Activated CD4-positive, alpha-beta T cell treated with anti-CD3 and anti-CD28 coated beads, Interleukin-2, amount 50 U/mL, for 24 hours (primary cell): ENCODE measurements around the gene YLPM1.

Experiments used
- DNase-seq, 2 donors: peaks; one replicate each; pipeline ENCODE4 v3.0.0-alpha.2; 2020; ENCODE audit warnings: low read depth in 1 of 2, low spot score in 1 of 2

YLPM1 gene

GRCh38 chr14:74785056-74785613, 22.0 kb downstream of the YLPM1 start:
- no peak for DNase-seq

- no peak for DNase-seq
Measured at GRCh38 chr14:74786796-74787315, 23.7 kb downstream of the YLPM1 start.

- DNase-seq: no peak
Measured at GRCh38 chr14:74792249-74793039, 29.3 kb downstream of the YLPM1 start.

- no peak for DNase-seq
Measured at GRCh38 chr14:74793506-74794155, 30.5 kb downstream of the YLPM1 start.

- DNase-seq: no peak
Measured at GRCh38 chr14:74794947-74795346, 31.8 kb downstream of the YLPM1 start.

- DNase-seq: no peak
Measured at GRCh38 chr14:74799765-74800164, 36.6 kb downstream of the YLPM1 start.

- no peak for DNase-seq
Measured at GRCh38 chr14:74800780-74801179, 37.7 kb downstream of the YLPM1 start.

- DNase-seq: no peak
Measured at GRCh38 chr14:74801396-74801795, 38.3 kb downstream of the YLPM1 start.

GRCh38 chr14:74804219-74804825, 41.2 kb downstream of the YLPM1 start:
- no peak for DNase-seq

GRCh38 chr14:74807853-74808545, 44.9 kb downstream of the YLPM1 start:
- DNase-seq: no peak

- no peak for DNase-seq
Measured at GRCh38 chr14:74816124-74816523, 53.0 kb downstream of the YLPM1 start.

- DNase-seq: no peak
Measured at GRCh38 chr14:74820288-74820687, 57.2 kb downstream of the YLPM1 start.

- no peak for DNase-seq
Measured at GRCh38 chr14:74821267-74821915, 58.3 kb downstream of the YLPM1 start.

GRCh38 chr14:74824997-74825396, 61.9 kb downstream of the YLPM1 start:
- DNase-seq: no peak

GRCh38 chr14:74826574-74826973, 63.5 kb downstream of the YLPM1 start:
- DNase-seq: no peak

GRCh38 chr14:74829251-74829650, 66.1 kb downstream of the YLPM1 start:
- no peak for DNase-seq

- DNase-seq: no peak
Measured at GRCh38 chr14:74832849-74833248, 69.7 kb downstream of the YLPM1 start.

GRCh38 chr14:74834692-74835392, 71.7 kb downstream of the YLPM1 start:
- DNase-seq: no peak

- DNase-seq: no peak
Measured at GRCh38 chr14:74835645-74836250, 72.6 kb downstream of the YLPM1 start.
